Islet precursor cell (in vitro differentiated cells): ENCODE results near the gene LATS2.
A peak's percentile ranks its signal among the peaks of the same experiment; 100 is the strongest.
"Not testable (repeated sequence)": the region's sequence is repeated elsewhere in the genome, so short reads cannot be mapped to it uniquely, and the experiment has no call there.

Experiments
- DNase-seq: peaks from one replicate; pipeline ENCODE4 v3.0.0-alpha.2; 2018

LATS2 gene

DNA sequence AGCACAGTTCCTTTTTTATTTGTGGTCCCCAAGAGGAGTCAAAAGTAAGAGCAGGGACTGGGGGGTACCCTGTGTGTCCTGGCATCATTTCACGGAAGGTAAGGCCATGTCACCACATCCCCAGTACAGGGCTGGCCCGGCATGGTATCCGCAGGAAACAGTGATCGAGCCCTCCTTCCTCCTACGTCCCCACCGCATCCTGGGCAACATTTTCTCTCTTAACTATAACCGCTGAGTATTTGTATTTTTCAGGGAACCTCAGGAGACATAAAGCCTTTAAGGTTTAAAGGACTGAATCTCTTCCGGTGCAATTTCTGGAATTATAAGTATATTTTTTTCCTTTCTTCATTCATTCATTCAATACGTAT lies 13.6 kb upstream of the LATS2 start:
- DNase-seq: no peak

DNA sequence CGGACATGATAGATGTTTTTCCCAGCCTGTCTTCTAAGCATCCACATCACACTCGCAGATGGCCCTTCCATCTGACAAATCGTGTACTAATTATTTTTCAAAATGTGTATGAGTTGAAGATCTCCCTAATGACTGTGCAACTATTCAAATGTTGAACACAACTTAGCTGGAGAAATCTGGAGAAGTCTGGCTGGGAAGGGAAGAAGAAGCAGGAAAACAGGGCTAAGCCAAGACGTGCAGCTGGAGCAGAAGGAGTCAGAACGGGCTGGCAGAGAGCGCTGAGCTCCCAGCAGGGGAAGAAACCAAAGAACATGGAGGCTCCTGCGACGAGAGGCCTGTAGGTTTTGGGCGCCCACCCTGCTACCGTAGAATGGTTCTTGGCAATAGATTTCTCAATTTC lies 13.2 kb upstream of the LATS2 start:
- DNase-seq: no peak

DNA sequence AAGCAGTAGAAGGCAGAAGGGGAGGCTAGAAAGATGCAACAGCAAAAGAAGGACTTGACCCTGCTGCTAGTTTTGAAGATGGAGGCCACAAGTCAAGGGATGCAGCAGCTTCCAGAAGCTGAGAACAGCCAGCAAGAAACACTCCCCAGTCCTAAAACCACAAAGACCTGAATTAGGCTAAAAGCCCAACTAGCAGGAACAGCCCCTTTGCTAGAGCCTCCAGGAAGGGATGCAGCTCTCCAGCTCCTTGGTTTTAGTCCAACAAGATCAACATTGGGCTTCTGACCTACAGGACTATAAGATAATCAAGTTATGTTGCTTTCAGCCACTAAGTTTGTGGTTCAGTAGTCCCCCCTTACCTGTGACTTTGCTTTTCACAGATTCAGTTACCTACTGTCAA lies 10.5 kb upstream of the LATS2 start:
- DNase-seq: peak; percentile 61

DNA sequence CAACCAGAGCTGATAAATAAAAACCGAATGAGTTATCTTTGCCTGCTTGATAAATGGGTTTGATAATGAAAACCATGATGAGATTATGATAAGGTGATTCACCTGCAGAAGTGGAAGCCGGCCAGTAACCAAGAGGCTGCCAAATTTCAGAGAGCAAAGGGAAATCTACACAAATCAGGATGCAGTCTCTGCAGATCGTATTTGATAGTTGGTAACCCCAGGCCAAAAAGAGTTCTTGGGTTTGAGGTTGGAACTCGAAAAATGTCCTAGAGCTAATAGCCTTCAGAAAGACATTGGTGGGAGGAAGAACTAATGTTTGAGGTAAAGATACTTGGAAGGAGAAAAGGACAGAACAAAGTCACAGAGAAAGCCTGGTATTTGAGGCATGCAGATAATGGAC lies 9.6 kb upstream of the LATS2 start:
- peak; percentile 77 for DNase-seq

- peak; percentile 79 for DNase-seq
These were observed 8.2 kb upstream of the LATS2 start for GRCh38 chr13:21069561-21070004.

DNA sequence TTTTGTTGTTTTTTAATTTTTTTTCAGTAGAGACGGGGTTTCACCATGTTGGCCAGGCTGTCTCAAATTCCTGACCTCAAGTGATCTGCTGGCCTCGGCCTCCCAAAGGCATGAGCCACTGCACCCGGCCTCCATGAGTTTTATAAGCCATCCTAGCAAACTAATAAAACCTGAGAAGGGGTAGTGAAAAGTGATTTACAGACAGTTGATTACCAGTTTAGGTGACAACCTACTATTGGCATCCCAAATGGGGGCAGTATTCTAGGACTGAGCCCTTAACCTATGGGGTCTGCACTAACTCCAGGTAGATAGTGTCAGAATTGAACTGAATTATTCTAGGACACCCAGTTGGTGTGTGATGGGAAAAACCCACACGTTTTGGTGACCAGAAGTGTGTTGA lies 6.5 kb upstream of the LATS2 start:
- no peak for DNase-seq

- no peak for DNase-seq
These were observed 5.6 kb upstream of the LATS2 start for GRCh38 chr13:21066946-21067345.

DNA sequence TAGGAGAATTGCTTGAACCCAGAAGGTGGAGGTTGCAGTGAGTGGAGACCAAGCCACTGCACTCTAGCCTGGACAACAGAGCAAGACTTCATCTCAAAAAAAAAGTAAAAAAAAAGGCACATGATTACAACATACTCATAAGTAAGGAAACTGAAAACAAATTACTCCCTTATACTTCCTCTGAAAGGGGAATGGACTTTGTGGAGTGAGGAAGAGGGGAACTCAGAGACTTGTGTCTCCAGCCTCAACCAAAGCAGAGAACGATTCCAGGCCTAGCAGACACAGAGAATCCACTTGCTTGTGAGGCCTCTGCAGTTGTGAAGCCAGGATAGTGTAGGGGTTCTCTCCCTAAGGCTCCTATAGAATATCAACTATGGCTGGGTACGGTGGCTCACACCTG lies 4.3 kb upstream of the LATS2 start:
- DNase-seq: no peak

DNA sequence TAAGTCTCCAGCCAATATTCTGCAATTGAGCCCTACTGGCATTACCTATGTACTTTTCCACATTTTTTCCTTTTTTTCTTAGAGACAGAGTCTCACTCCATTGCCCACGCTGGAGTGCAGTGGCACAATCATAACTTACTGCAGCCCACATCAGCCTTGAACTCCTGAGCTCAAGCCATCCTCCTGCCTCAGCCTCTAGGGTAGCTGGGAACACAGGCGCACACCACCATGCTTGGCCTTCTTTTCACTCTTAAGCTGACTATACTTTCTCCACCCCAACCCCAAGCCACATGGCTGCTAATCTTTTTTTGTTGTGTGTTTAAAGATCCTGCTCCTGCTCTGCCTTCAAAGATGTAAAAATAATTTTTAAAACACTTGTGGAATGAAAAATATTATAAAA lies 1.6 kb upstream of the LATS2 start:
- DNase-seq: no peak

DNA sequence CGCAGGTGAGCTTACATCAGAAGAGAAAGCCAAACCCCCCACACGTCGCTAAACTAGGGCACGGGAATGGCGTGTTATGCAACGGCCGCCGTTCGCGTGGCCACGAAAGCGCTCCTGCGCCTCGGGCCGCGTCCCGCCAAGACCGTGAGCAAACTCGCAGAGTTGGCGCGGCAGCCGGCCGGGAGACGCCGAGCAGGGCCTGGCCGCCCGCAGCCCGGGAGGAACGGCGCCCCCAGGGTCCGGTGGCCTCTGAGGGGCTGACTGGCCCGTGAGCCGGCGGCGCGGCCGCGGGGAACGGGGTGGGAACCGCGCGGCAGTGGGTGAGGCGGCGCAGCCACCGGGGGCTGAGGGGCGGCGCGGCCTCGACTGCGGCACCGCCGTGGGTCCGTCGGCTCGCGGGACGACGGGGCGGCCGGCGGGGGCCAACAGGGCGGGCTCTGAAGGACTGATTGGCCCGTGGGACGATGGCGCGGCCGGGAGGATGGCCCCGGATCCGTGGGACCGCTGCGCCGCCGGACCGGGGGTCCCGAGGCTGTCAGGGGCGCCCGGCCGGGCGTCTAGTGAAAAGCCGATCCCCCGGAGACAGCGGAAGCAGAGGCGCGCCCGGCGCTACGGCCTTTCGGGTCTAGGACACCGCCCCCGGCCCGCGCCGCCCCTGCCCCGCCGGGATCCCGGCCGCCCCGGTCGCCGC lies 903 bp downstream of the LATS2 start:
- DNase-seq: no peak

DNA sequence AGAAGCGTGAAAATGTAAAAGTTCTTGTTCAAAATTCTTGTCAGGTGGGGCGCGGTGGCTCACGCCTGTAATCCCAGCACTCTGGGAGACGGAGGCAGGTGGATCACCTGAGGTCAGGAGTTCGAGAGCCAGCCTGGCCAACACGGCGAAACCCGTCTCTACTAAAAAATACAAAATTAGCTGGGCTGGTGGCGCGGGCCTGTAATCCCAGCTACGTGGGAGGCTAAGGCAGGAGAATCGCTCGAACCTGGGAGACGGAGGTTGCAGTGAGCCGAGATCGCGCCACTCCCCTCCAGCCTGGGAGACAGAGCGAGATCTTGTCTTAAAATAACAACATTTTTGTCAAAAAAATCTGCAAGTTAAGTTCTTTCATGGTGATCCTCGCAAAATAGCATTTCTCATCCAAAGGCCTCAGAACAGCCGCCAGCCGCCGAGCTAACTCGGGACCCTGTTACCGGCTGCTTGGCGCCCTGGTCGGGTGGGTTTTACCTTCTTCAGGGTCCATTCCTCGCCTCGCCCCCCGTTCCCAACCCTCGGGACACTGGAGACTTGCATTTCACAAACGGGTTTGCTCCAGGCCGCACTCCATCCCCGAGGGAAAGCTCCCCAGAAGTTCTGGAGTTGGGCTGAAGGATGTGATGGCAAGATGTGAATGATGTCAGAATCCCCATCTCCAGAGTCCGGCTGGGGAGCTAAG lies 1.6 kb downstream of the LATS2 start:
- DNase-seq: no peak

DNA sequence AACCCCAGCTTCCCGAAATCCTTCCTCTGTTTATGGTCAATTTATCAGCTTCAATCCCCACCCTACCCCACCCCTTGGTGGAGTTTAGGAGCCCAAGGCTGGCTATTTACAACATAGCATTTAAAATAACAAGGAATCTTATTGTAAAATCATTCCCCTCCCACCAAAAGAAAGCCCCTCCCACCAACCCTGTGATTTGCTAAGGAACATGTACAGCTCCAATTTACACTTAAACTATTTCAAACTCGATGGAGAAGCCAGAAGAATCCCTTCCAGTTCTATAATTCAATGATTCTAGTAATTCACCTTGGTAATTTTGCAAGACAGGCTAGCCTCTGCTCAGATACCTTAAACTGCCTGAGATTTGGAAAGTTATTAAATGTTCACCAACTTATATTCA lies 3.0 kb downstream of the LATS2 start:
- DNase-seq: no peak

GRCh38 chr13:21055511-21056045 lies 5.8 kb downstream of the LATS2 start:
- no peak for DNase-seq

DNA sequence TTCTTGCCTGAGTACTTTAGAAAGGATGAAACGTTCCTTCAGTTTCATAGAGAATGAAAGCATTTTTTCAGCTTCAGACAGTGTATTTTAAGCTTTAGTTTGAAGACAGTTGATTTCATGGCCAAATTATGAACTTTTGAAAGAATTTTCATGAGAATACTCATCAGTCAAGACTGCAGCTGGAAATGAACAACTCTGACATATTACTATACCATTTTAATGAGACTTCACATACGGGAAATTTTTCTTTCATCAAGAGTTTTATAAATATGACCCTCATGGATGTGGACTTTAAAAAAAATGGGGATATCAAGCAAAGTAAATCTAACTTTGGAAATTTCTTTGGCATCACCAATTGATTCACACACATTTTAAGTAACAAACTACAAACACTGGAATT lies 6.4 kb downstream of the LATS2 start:
- no peak for DNase-seq

- DNase-seq: no peak
These were observed 7.1 kb downstream of the LATS2 start for GRCh38 chr13:21054313-21054712.

DNA sequence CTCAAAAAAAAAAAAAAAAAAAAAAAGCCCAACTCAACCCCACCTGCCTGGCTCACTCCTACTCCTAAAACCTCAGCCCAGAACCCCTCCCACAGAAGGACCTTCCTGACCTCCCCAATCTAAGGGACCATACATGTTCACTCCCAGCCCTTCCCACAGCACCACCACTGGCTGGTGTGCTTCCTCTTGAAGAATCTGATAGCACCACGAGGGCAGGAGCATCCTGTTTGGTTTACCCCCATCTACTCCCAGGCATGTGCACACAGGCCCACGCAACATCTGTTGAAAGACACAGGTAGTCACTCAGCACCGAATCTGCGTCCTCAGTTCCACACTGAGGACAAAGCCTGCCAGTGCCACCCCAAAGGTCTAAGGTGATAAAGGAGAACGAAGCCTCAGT lies 8.2 kb downstream of the LATS2 start:
- no peak for DNase-seq

- no peak for DNase-seq
These were observed 9.7 kb downstream of the LATS2 start for GRCh38 chr13:21051675-21052074.

DNA sequence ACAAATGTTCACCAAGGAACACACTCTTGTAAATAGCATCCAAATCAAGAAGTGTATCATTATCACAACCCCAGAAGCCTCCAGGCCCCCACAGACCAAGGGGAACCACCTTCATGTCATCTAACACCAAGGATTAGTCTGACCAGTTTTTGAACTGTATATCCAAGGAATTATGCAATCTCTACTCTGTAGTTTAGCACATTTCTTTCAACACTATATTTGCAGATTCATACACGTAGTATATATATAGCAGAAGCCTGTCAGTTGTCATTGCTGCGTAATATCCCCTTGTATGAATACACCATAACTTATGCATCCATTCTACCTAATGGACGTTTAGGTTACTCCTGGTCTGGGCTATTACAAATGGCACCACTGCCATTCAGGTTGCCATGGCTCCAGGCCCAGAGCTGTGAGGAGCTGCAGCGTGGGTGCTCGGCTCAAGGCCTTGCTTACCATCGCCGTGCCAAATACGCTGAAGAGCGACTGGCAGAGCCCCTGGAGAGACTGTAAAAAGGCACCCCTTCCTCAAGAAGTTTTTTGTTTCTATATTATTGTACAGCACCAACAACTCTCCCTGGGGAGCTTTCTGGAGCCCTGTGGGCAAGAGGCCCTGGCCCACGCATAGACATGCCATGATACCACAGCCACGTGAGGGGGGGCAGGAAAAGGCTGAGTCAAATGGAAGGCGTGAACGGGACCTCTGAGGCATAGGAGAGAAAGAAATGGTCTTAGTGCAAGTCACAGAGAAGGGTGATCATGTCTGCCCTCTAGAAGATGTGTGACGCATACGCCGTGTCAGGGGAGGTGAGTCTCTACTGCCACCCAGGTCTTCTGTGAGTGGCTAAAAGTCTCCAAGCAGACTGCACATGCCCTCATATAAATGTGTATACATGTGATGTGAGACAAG lies 10.8 kb downstream of the LATS2 start:
- no peak for DNase-seq

- not testable (repeated sequence) for DNase-seq
These were observed 11.7 kb downstream of the LATS2 start for GRCh38 chr13:21049731-21050130.

- DNase-seq: no peak
These were observed 12.3 kb downstream of the LATS2 start for GRCh38 chr13:21048901-21049698.

DNA sequence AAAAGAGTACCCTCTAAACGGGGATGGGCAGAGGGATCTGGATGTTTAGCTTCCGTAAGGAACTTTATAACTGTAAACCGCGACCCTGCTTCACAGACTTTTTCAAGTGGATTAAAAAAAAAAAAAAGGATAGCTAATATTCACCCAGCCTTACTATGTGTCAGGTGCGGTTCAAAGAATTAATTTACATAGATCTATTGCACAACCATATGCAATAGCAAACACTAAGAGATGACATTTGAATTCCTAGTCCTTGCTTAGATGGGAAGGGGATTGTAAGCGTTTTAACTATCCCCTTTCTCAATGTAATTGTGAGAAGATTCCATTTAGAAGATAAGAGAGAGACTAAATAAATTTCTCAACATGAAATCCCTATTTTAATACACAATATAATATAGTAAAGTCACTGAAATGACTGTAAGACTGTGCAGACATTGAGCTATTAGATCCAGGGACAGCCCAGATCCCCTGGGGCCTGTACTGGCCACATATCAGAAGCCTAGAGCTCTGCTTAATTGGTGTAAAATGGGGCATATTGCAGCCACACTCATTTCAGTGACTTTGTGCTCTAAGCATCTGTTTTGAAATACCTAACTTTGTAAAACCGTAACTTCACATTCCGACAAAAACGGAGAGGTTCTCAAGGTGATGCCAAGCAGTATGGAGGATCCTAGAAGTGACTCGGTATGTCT lies 13.6 kb downstream of the LATS2 start:
- DNase-seq: peak; percentile 79

DNA sequence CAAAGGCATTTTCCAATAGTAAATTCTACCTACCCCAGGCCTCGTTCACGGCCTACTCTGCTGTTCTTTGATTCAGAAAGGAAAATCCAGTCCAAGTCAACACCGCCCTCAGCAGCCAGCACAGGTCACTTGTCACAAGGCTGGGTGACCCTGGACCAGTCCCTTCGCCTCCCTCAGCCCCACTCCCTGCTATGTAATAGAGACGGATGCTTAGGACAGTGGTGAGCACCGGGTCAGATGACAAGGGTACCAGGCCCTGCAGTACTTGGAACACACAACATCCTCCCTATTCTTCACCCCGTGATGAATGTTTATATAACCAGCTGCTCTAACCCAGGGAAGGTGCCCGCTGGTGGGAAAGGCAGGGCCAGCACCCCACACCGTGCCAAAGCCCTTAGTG lies 14.3 kb downstream of the LATS2 start:
- no peak for DNase-seq
